Neuronal stem cell (in vitro differentiated cells): ENCODE data around the gene TUBD1.
"Not testable (repeated sequence)": the region's sequence is repeated elsewhere in the genome, so short reads cannot be mapped to it uniquely, and the experiment has no call there.

Experiments used
- DNase-seq: peaks from one replicate; pipeline ENCODE4 v3.0.0-alpha.2; 2013; ENCODE audit warnings: low spot score
- H2AFZ ChIP-seq: one replicate; pipeline ENCODE4 v1.6.1; 2013; ENCODE audit warnings: mild to moderate bottlenecking, low read length, inconsistent platforms
- H2AK5ac ChIP-seq: 2 replicates; pipeline ENCODE4 v1.6.1; 2013; ENCODE audit warnings: low read depth, mild to moderate bottlenecking, inconsistent platforms, low read length, moderate library complexity, mixed read lengths
- H2BK120ac ChIP-seq: 2 replicates; pipeline ENCODE4 v1.6.1; 2013; ENCODE audit warnings: low read depth, mild to moderate bottlenecking, inconsistent platforms, low read length, moderate library complexity, mixed read lengths
- H2BK12ac ChIP-seq: one replicate; pipeline ENCODE4 v1.6.1; 2013; ENCODE audit warnings: low read length, inconsistent platforms
- H2BK15ac ChIP-seq: 2 replicates; pipeline ENCODE4 v1.6.1; 2013; ENCODE audit warnings: mild to moderate bottlenecking, low read length, inconsistent platforms, mixed read lengths
- H2BK5ac ChIP-seq: one replicate; pipeline ENCODE4 v1.6.1; 2013; ENCODE audit warnings: inconsistent platforms, mild to moderate bottlenecking, low read length, moderate library complexity
- H3K14ac ChIP-seq: one replicate; pipeline ENCODE4 v1.6.1; 2013; ENCODE audit warnings: low read length, inconsistent platforms
- H3K18ac ChIP-seq: 2 replicates; pipeline ENCODE4 v1.6.1; 2013; ENCODE audit warnings: low read length, inconsistent platforms
- H3K23ac ChIP-seq: 2 replicates; pipeline ENCODE4 v1.6.1; 2013; ENCODE audit warnings: low read depth, mild to moderate bottlenecking, mixed read lengths, low read length, inconsistent platforms; ENCODE audit not compliant: poor library complexity
- H3K27ac ChIP-seq: replicated peaks from 3 replicates; pipeline ENCODE4 v1.5.1; 2013; ENCODE audit warnings: low read length, inconsistent platforms
- H3K27me3 ChIP-seq, 3 experiments: 2 replicates each; pipeline ENCODE4 v1.6.1; 2013; ENCODE audit warnings: low read length in 3 of 3, mild to moderate bottlenecking in 2 of 3, inconsistent platforms in 1 of 3, low read depth in 1 of 3, mixed read lengths in 1 of 3, moderate library complexity in 1 of 3; ENCODE audit not compliant: control insufficient read depth in 3 of 3, insufficient read depth in 3 of 3
- H3K36me3 ChIP-seq, 2 donors: replicated peaks in 1 of 2; 2 replicates each; pipeline ENCODE4 v1.6.1; 2013; ENCODE audit warnings: low read length in 2 of 2; ENCODE audit not compliant: control insufficient read depth in 2 of 2, insufficient read depth in 2 of 2
- H3K4ac ChIP-seq: 2 replicates; pipeline ENCODE4 v1.6.1; 2013; ENCODE audit warnings: inconsistent platforms, mild to moderate bottlenecking, low read length, moderate library complexity
- H3K4me1 ChIP-seq, 2 donors: 1 replicate in 1 of 2; 2 replicates in 1 of 2; pipeline ENCODE4 v1.6.1; 2013; ENCODE audit warnings: low read length in 2 of 2, low read depth in 1 of 2; ENCODE audit not compliant: control insufficient read depth in 2 of 2, insufficient read depth in 1 of 2
- H3K4me2 ChIP-seq: one replicate; pipeline ENCODE4 v1.6.1; 2013; ENCODE audit warnings: mild to moderate bottlenecking, low read length, inconsistent platforms; ENCODE audit not compliant: insufficient read depth, poor library complexity, severe bottlenecking
- H3K4me3 ChIP-seq, 2 donors: 2 replicates each; pipeline ENCODE4 v1.5.1; 2013; ENCODE audit warnings: low read length in 2 of 2, mild to moderate bottlenecking in 2 of 2, inconsistent platforms in 1 of 2, moderate library complexity in 1 of 2
- H3K79me1 ChIP-seq: one replicate; pipeline ENCODE4 v1.6.1; 2013; ENCODE audit warnings: low read depth, mild to moderate bottlenecking, inconsistent platforms, low read length, moderate library complexity
- H3K9ac ChIP-seq: one replicate; pipeline ENCODE4 v1.6.1; 2013; ENCODE audit warnings: mild to moderate bottlenecking, low read depth, low read length, inconsistent platforms; ENCODE audit not compliant: poor library complexity
- H3K9me3 ChIP-seq, 2 donors: replicated peaks in 1 of 2; 2 replicates each; pipeline versions ENCODE3 to v1.6.1; 2013; ENCODE audit warnings: low read length in 2 of 2, mild to moderate bottlenecking in 2 of 2, inconsistent platforms in 1 of 2, low read depth in 1 of 2, mixed read lengths in 1 of 2, moderate library complexity in 1 of 2; ENCODE audit not compliant: control insufficient read depth in 2 of 2, insufficient read depth in 1 of 2
- H4K8ac ChIP-seq: one replicate; pipeline ENCODE4 v1.6.1; 2013; ENCODE audit warnings: low read depth, mild to moderate bottlenecking, inconsistent platforms, low read length, moderate library complexity
- H4K91ac ChIP-seq: one replicate; pipeline ENCODE4 v1.6.1; 2013; ENCODE audit warnings: low read length, low read depth, mild to moderate bottlenecking, inconsistent platforms; ENCODE audit not compliant: poor library complexity
- WGBS, 2 donors: extraction: QIAGEN DNeasy Blood & Tissue Kit; methylation state at CpG; one replicate each; pipeline ENCODE4 v1.1.7; 2013; ENCODE audit warnings: missing lambda C conversion rate in 2 of 2, mixed read lengths in 1 of 2; ENCODE audit not compliant: insufficient read length in 2 of 2, insufficient replicate concordance in 1 of 2; ENCODE audit errors: extremely low coverage in 2 of 2; 5-methylcytosine and 5-hydroxymethylcytosine counted together

The TUBD1 gene

GRCh38 chr17:59930768-59931167 lies 38.0 kb upstream of the TUBD1 start:
- not testable (repeated sequence) for H2BK5ac ChIP-seq, H4K91ac ChIP-seq, H3K27ac ChIP-seq, H3K4ac ChIP-seq, H2BK15ac ChIP-seq, H2BK120ac ChIP-seq, H3K4me3 ChIP-seq, H2BK12ac ChIP-seq, H3K18ac ChIP-seq, H2AFZ ChIP-seq, H3K9me3 ChIP-seq, H3K27me3 ChIP-seq, H4K8ac ChIP-seq, H3K14ac ChIP-seq, H3K79me1 ChIP-seq, H3K4me2 ChIP-seq, H2AK5ac ChIP-seq, H3K4me1 ChIP-seq, H3K23ac ChIP-seq, H3K9ac ChIP-seq, DNase-seq
- peaks cover 4 to 85% of the 10 kb centered on the region in 2 donors for H3K36me3 ChIP-seq
- WGBS, 2 donors = no CpG with 5 or more reads among the region's 3 CpGs

- not testable (repeated sequence) for H2BK15ac ChIP-seq, H3K14ac ChIP-seq, H3K4ac ChIP-seq, H3K23ac ChIP-seq, H3K4me2 ChIP-seq, H3K79me1 ChIP-seq, H2AFZ ChIP-seq, H3K4me3 ChIP-seq, H4K91ac ChIP-seq, H2BK120ac ChIP-seq, H3K9me3 ChIP-seq, H3K18ac ChIP-seq, H3K27me3 ChIP-seq, H3K4me1 ChIP-seq, H2BK12ac ChIP-seq, H3K27ac ChIP-seq, H2BK5ac ChIP-seq, DNase-seq, H3K9ac ChIP-seq, H2AK5ac ChIP-seq, H4K8ac ChIP-seq
- H3K36me3 ChIP-seq = peaks cover 4 to 85% of the 10 kb centered on the region in 2 donors
- WGBS, 2 donors = no CpG with 5 or more reads among the region's 2 CpGs
Measured at GRCh38 chr17:59930121-59930520, 37.4 kb upstream of the TUBD1 start.

- not testable (repeated sequence) for H3K9ac ChIP-seq, H2BK120ac ChIP-seq, H3K27ac ChIP-seq, H3K9me3 ChIP-seq, DNase-seq, H2BK5ac ChIP-seq, H2AFZ ChIP-seq, H3K4ac ChIP-seq, H3K4me2 ChIP-seq, H3K14ac ChIP-seq, H4K8ac ChIP-seq, H3K27me3 ChIP-seq, H4K91ac ChIP-seq, H3K4me3 ChIP-seq, H3K4me1 ChIP-seq, H3K79me1 ChIP-seq, H2BK15ac ChIP-seq, H3K18ac ChIP-seq, H2BK12ac ChIP-seq, H3K23ac ChIP-seq, H2AK5ac ChIP-seq
- no CpG with 5 or more reads among the region's 5 CpGs for WGBS, 2 donors
- H3K36me3 ChIP-seq = peaks cover 2 to 66% of the 10 kb centered on the region in 2 donors
Measured at GRCh38 chr17:59920637-59921036, 27.9 kb upstream of the TUBD1 start.

GRCh38 chr17:59916446-59916845 lies 23.7 kb upstream of the TUBD1 start:
- no peak overlapping the region for H2BK15ac ChIP-seq
- H2AK5ac ChIP-seq = no peak overlapping the region
- no peaks in the 10 kb centered on the region for H3K4me1 ChIP-seq
- H3K18ac ChIP-seq = no peak overlapping the region
- no peaks in the 10 kb centered on the region for H3K79me1 ChIP-seq
- H3K27me3 ChIP-seq = no peaks in the 10 kb centered on the region
- no peak overlapping the region for H4K91ac ChIP-seq
- H4K8ac ChIP-seq = no peak overlapping the region
- H2BK120ac ChIP-seq = no peak overlapping the region
- DNase-seq = no peak
- H3K23ac ChIP-seq = no peak overlapping the region
- no peak overlapping the region for H3K14ac ChIP-seq
- H2BK5ac ChIP-seq = no peak overlapping the region
- H3K9ac ChIP-seq = no peak overlapping the region
- H3K4me3 ChIP-seq = no peak overlapping the region
- H3K27ac ChIP-seq = no peak overlapping the region
- no peaks in the 10 kb centered on the region for H3K9me3 ChIP-seq
- no peak overlapping the region for H2BK12ac ChIP-seq
- peaks cover 0 to 71% of the 10 kb centered on the region in 2 donors for H3K36me3 ChIP-seq
- no peak overlapping the region for H3K4ac ChIP-seq
- H2AFZ ChIP-seq = no peak overlapping the region
- H3K4me2 ChIP-seq = no peak overlapping the region
